ENCODE data around the gene TNFAIP8L1.

TNFAIP8L1 gene

GRCh38 chr19:4669723-4670480, 30.6 kb downstream of the TNFAIP8L1 start, which contains the start of gene MYDGF:
MYDGF (minus strand) TSS chr19:4670342; CDS start chr19:4670334, 8 bp downstream.
- peaks cover 6 to 33% of the 10 kb centered on the region in 2 donors for H3K36me3 ChIP-seq (replicated peaks in 1 of 2; ENCODE audit: control insufficient read depth in 2 of 2, insufficient read depth in 2 of 2, low read length in 2 of 2)
- no CpG with 5 or more reads among the region's 75 CpGs for WGBS, 2 donors (ENCODE audit: extremely low coverage in 2 of 2, insufficient read length in 2 of 2, insufficient replicate concordance in 1 of 2)
- peak within 1 kb of the TSS; percentile 99 for H3K23ac ChIP-seq (ENCODE audit: low read depth, low read length, poor library complexity)
- peak; percentile 87 for DNase-seq (ENCODE audit: low spot score)
- no peak within 1 kb of the TSS for H3K14ac ChIP-seq (ENCODE audit: low read length)
- peak within 1 kb of the TSS; percentile 98 for H3K18ac ChIP-seq (ENCODE audit: low read length)
- no peaks in the 10 kb centered on the region for H3K9me3 ChIP-seq (replicated peaks in 1 of 2; ENCODE audit: control insufficient read depth in 2 of 2, insufficient read depth in 1 of 2, low read depth in 1 of 2, low read length in 2 of 2)
- peaks cover 8% of the 10 kb centered on the region for H3K79me1 ChIP-seq (ENCODE audit: low read depth, low read length)
- peak within 1 kb of the TSS; percentile 66 for H2BK5ac ChIP-seq (ENCODE audit: low read length)
- peak within 1 kb of the TSS; percentile 82 for H4K8ac ChIP-seq (ENCODE audit: low read depth, low read length)
- H3K27me3 ChIP-seq (ENCODE audit: control insufficient read depth in 3 of 3, insufficient read depth in 3 of 3, low read depth in 1 of 3, low read length in 3 of 3): no peaks in the 10 kb centered on the region
- peak within 1 kb of the TSS; percentile 95 for H2AFZ ChIP-seq (ENCODE audit: low read length)
- H4K91ac ChIP-seq (ENCODE audit: low read depth, low read length, poor library complexity): peak within 1 kb of the TSS; percentile 92
- H3K27ac ChIP-seq (replicated peaks; ENCODE audit: low read length): peak within 1 kb of the TSS; percentile 24
- peak within 1 kb of the TSS; percentile 97 for H3K9ac ChIP-seq (ENCODE audit: low read depth, low read length, poor library complexity)
- peak within 1 kb of the TSS; percentile 74 for H2AK5ac ChIP-seq (ENCODE audit: low read depth, low read length)
- H2BK12ac ChIP-seq (ENCODE audit: low read length): no peak within 1 kb of the TSS
- H3K4ac ChIP-seq (ENCODE audit: low read length): no peak within 1 kb of the TSS
- no peak within 1 kb of the TSS for H2BK15ac ChIP-seq (ENCODE audit: low read length)
- H2BK120ac ChIP-seq (ENCODE audit: low read depth, low read length): no peak within 1 kb of the TSS
- peaks cover 1 to 7% of the 10 kb centered on the region in 2 donors for H3K4me1 ChIP-seq (ENCODE audit: control insufficient read depth in 2 of 2, insufficient read depth in 1 of 2, low read depth in 1 of 2, low read length in 2 of 2)
- H3K4me3 ChIP-seq (ENCODE audit: low read length in 2 of 2): peak within 1 kb of the TSS; percentile 98
- peak within 1 kb of the TSS; percentile 86 for H3K4me2 ChIP-seq (ENCODE audit: insufficient read depth, low read length, poor library complexity, severe bottlenecking)

GRCh38 chr19:4671185-4671851, 32.0 kb downstream of the TNFAIP8L1 start:
- no peak for DNase-seq (ENCODE audit: low spot score)
- Histone ChIP-seq H2BK5ac (ENCODE audit: low read length) (no peak overlapping the region), H3K18ac (ENCODE audit: low read length) (no peak overlapping the region), H3K27ac (replicated peaks; ENCODE audit: low read length) (peak overlapping the region; percentile 21), H2BK12ac (ENCODE audit: low read length) (no peak overlapping the region), H3K4me3 (ENCODE audit: low read length in 2 of 2) (no peak overlapping the region), H3K14ac (ENCODE audit: low read length) (peak overlapping the region; percentile 71), H3K4me1 (ENCODE audit: control insufficient read depth in 2 of 2, insufficient read depth in 1 of 2, low read depth in 1 of 2, low read length in 2 of 2) (peaks cover 1 to 7% of the 10 kb centered on the region in 2 donors), H3K4me2 (ENCODE audit: insufficient read depth, low read length, poor library complexity, severe bottlenecking) (no peak overlapping the region), H2AFZ (ENCODE audit: low read length) (peak overlapping the region; percentile 95), H2BK15ac (ENCODE audit: low read length) (no peak overlapping the region), H4K8ac (ENCODE audit: low read depth, low read length) (no peak overlapping the region), H3K79me1 (ENCODE audit: low read depth, low read length) (peaks cover 8% of the 10 kb centered on the region), H2BK120ac (ENCODE audit: low read depth, low read length) (no peak overlapping the region), H3K27me3 (ENCODE audit: control insufficient read depth in 3 of 3, insufficient read depth in 3 of 3, low read depth in 1 of 3, low read length in 3 of 3) (no peaks in the 10 kb centered on the region), H3K36me3 (replicated peaks in 1 of 2; ENCODE audit: control insufficient read depth in 2 of 2, insufficient read depth in 2 of 2, low read length in 2 of 2) (peaks cover 2 to 25% of the 10 kb centered on the region in 2 donors), H3K4ac (ENCODE audit: low read length) (no peak overlapping the region), H3K9ac (ENCODE audit: low read depth, low read length, poor library complexity) (no peak overlapping the region), H3K23ac (ENCODE audit: low read depth, low read length, poor library complexity) (no peak overlapping the region), H3K9me3 (replicated peaks in 1 of 2; ENCODE audit: control insufficient read depth in 2 of 2, insufficient read depth in 1 of 2, low read depth in 1 of 2, low read length in 2 of 2) (no peaks in the 10 kb centered on the region), H4K91ac (ENCODE audit: low read depth, low read length, poor library complexity) (no peak overlapping the region), H2AK5ac (ENCODE audit: low read depth, low read length) (no peak overlapping the region)
- WGBS, 2 donors (ENCODE audit: extremely low coverage in 2 of 2, insufficient read length in 2 of 2, insufficient replicate concordance in 1 of 2): no CpG with 5 or more reads among the region's 10 CpGs

GRCh38 chr19:4673216-4673615, 33.9 kb downstream of the TNFAIP8L1 start:
- H3K4ac ChIP-seq (ENCODE audit: low read length): no peak overlapping the region
- peaks cover 1 to 7% of the 10 kb centered on the region in 2 donors for H3K4me1 ChIP-seq (ENCODE audit: control insufficient read depth in 2 of 2, insufficient read depth in 1 of 2, low read depth in 1 of 2, low read length in 2 of 2)

GRCh38 chr19:4673726-4674125, 34.4 kb downstream of the TNFAIP8L1 start:
- H2AK5ac ChIP-seq (ENCODE audit: low read depth, low read length): no peak overlapping the region
- H2BK120ac ChIP-seq (ENCODE audit: low read depth, low read length): no peak overlapping the region
- no peaks in the 10 kb centered on the region for H3K27me3 ChIP-seq (ENCODE audit: control insufficient read depth in 3 of 3, insufficient read depth in 3 of 3, low read depth in 1 of 3, low read length in 3 of 3)
- H3K14ac ChIP-seq (ENCODE audit: low read length): no peak overlapping the region
- peaks cover 8% of the 10 kb centered on the region for H3K79me1 ChIP-seq (ENCODE audit: low read depth, low read length)
- no peak overlapping the region for H2BK12ac ChIP-seq (ENCODE audit: low read length)
- no peak overlapping the region for H3K27ac ChIP-seq (replicated peaks; ENCODE audit: low read length)
- no peak overlapping the region for H3K23ac ChIP-seq (ENCODE audit: low read depth, low read length, poor library complexity)
- H3K9me3 ChIP-seq (replicated peaks in 1 of 2; ENCODE audit: control insufficient read depth in 2 of 2, insufficient read depth in 1 of 2, low read depth in 1 of 2, low read length in 2 of 2): no peaks in the 10 kb centered on the region
- H3K4ac ChIP-seq (ENCODE audit: low read length): no peak overlapping the region
- no peak overlapping the region for H2BK15ac ChIP-seq (ENCODE audit: low read length)
- H3K4me3 ChIP-seq (ENCODE audit: low read length in 2 of 2): no peak overlapping the region
- no peak overlapping the region for H4K8ac ChIP-seq (ENCODE audit: low read depth, low read length)
- no peak overlapping the region for H3K18ac ChIP-seq (ENCODE audit: low read length)
- peaks cover 1 to 7% of the 10 kb centered on the region in 2 donors for H3K4me1 ChIP-seq (ENCODE audit: control insufficient read depth in 2 of 2, insufficient read depth in 1 of 2, low read depth in 1 of 2, low read length in 2 of 2)
- no peak overlapping the region for H4K91ac ChIP-seq (ENCODE audit: low read depth, low read length, poor library complexity)
- no peak overlapping the region for H3K4me2 ChIP-seq (ENCODE audit: insufficient read depth, low read length, poor library complexity, severe bottlenecking)
- H3K36me3 ChIP-seq (replicated peaks in 1 of 2; ENCODE audit: control insufficient read depth in 2 of 2, insufficient read depth in 2 of 2, low read length in 2 of 2): peaks cover 0 to 25% of the 10 kb centered on the region in 2 donors
- WGBS, 2 donors (ENCODE audit: extremely low coverage in 2 of 2, insufficient read length in 2 of 2, insufficient replicate concordance in 1 of 2): no CpG with 5 or more reads among the region's 4 CpGs
- no peak overlapping the region for H2AFZ ChIP-seq (ENCODE audit: low read length)
- DNase-seq (ENCODE audit: low spot score): no peak
- no peak overlapping the region for H3K9ac ChIP-seq (ENCODE audit: low read depth, low read length, poor library complexity)
- no peak overlapping the region for H2BK5ac ChIP-seq (ENCODE audit: low read length)

More at GRCh38 chr19:4673216-4673615, 33.9 kb downstream of the TNFAIP8L1 start:
- DNase-seq (ENCODE audit: low spot score): no peak
- Histone ChIP-seq H3K9me3 (replicated peaks in 1 of 2; ENCODE audit: control insufficient read depth in 2 of 2, insufficient read depth in 1 of 2, low read depth in 1 of 2, low read length in 2 of 2) (no peaks in the 10 kb centered on the region), H3K27ac (replicated peaks; ENCODE audit: low read length) (no peak overlapping the region), H3K14ac (ENCODE audit: low read length) (no peak overlapping the region), H3K23ac (ENCODE audit: low read depth, low read length, poor library complexity) (no peak overlapping the region), H3K27me3 (ENCODE audit: control insufficient read depth in 3 of 3, insufficient read depth in 3 of 3, low read depth in 1 of 3, low read length in 3 of 3) (no peaks in the 10 kb centered on the region), H2AK5ac (ENCODE audit: low read depth, low read length) (no peak overlapping the region), H4K8ac (ENCODE audit: low read depth, low read length) (no peak overlapping the region), H2BK120ac (ENCODE audit: low read depth, low read length) (no peak overlapping the region), H3K4me3 (ENCODE audit: low read length in 2 of 2) (no peak overlapping the region), H2AFZ (ENCODE audit: low read length) (no peak overlapping the region), H2BK12ac (ENCODE audit: low read length) (no peak overlapping the region), H3K18ac (ENCODE audit: low read length) (no peak overlapping the region), H3K4me2 (ENCODE audit: insufficient read depth, low read length, poor library complexity, severe bottlenecking) (no peak overlapping the region), H2BK15ac (ENCODE audit: low read length) (no peak overlapping the region), H3K36me3 (replicated peaks in 1 of 2; ENCODE audit: control insufficient read depth in 2 of 2, insufficient read depth in 2 of 2, low read length in 2 of 2) (peaks cover 0 to 25% of the 10 kb centered on the region in 2 donors), H4K91ac (ENCODE audit: low read depth, low read length, poor library complexity) (no peak overlapping the region), H3K79me1 (ENCODE audit: low read depth, low read length) (peaks cover 8% of the 10 kb centered on the region), H3K9ac (ENCODE audit: low read depth, low read length, poor library complexity) (no peak overlapping the region), H2BK5ac (ENCODE audit: low read length) (no peak overlapping the region)
- WGBS, 2 donors (ENCODE audit: extremely low coverage in 2 of 2, insufficient read length in 2 of 2, insufficient replicate concordance in 1 of 2): no CpG with 5 or more reads among the region's 4 CpGs

All from neuronal stem cell (in vitro differentiated cells).